HG03280 (cell line): ENCODE measurements around the gene STK32B.

Experiments used
- ATAC-seq: cut with Tn5 transposase; IDR thresholded peaks from one replicate; pipeline ENCODE4 v1.9.1; 2021; ENCODE audit warnings: mild to moderate bottlenecking, moderate library complexity; ENCODE audit not compliant: unreplicated experiment

The STK32B gene

DNA sequence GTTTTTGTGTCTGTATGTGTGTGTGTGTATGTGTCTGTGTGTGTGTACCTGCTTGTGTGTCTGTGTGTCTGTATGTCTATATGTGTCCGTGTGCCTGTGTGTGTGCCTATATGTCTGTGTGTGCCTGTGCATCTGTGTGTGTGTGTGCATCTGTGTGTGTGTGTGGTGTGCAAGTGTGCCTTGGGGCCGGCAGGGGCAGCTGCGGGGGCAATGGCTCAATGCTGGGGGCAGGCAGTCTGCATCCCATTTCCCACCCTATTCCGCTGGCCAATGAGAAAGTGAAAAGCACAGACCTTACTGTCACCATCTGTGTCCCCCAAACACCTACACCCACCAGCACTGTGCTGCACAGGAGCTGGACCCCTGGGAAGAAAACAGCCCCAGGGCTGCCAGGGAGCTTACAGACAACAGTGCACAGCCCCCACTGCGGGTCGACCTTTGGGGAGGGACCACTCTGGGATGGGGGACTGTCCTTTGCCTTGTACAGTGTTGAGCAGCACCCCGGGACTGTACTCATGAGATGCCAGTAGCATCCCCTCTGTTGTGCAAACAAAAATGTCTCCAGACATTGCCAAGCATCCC, 411.1 kb downstream of the STK32B start:
- no peak for ATAC-seq

GRCh38 chr4:5462896-5463295, 411.6 kb downstream of the STK32B start:
- ATAC-seq: no peak

DNA sequence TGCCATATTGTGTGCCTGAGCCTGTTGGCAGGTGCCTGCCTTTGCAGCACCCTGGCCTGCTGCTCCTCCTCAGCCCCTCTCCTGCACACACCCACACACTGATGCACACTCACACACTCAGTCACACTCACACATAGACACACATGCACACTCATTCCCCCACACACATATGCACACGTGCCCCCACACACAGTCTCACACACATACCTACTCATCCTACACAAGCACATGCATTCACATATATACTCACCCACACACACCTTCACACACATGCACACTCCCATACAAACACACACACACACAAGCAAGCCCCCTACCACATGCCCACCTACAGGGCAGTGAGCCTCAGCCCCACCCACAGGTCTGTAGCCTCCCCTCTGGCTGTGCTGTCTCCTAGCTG, 412.1 kb downstream of the STK32B start:
- no peak for ATAC-seq

DNA sequence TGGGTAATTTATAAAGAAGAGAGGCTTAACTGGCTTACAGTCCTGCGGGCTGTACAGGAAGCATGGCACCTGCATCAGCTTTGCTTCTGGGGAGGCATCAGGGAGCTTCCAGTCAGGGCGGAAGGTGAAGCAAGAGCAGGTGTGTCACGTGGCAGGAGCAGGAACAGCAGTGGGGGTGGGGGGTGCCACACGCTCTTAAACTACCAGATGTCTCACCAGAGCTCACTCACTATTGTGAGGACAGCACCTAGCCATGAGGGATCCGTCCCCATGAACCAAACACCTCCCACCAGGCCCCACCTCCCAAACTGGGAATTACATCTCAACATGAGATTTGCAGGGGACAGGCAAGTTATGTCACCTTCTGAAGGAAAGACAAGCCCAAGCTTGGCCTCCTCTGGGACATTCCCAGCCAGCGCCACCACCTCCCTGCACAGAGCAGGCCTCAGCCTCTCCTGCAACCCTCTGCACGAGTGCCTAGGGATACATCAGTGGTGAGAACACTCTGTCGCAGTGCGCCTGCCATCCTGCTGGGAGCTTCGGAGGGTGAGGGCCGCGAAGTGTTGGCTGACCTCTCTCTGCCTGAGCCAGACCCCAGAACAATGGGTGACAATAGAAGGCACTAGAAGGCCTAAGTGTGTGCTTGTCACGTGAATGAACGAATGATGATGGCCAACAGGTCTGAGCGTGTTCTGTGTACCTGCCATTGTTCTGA, 412.8 kb downstream of the STK32B start:
- ATAC-seq: no peak

- ATAC-seq: no peak
These were observed 414.2 kb downstream of the STK32B start for GRCh38 chr4:5465529-5465928.

- no peak for ATAC-seq
These were observed 414.7 kb downstream of the STK32B start for GRCh38 chr4:5465956-5466355.

GRCh38 chr4:5467111-5467510, 415.8 kb downstream of the STK32B start:
- ATAC-seq: no peak

DNA sequence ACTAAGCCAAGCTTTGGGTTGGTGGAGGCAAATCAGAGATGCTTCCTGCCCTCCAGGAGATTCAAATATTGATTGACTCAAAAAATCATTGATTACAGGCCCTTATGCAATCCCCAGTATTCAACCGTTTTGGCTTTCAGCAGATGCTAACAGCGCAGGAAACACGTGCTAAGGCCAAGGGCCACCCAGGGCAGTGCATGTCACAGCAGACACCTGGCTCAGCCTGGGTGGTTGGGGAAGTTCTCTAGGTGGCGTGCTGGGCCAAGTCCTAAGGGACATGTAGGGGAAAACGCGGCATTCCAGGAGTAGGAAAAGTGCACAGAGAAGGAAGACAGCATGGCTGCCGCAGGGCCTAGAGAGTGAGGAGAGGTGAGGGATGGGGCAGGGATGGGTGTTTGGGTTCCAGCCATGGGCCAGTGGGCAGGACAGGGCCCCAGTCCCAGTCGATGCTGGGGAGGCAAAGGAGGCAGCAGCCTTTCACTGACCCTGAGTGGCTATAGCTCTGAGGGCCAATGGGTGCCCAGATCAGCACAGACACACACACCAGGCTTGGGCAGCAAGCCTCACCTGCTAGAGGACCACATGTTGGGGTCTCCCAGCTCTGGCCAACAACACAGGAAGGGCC, 418.0 kb downstream of the STK32B start:
- ATAC-seq: no peak

DNA sequence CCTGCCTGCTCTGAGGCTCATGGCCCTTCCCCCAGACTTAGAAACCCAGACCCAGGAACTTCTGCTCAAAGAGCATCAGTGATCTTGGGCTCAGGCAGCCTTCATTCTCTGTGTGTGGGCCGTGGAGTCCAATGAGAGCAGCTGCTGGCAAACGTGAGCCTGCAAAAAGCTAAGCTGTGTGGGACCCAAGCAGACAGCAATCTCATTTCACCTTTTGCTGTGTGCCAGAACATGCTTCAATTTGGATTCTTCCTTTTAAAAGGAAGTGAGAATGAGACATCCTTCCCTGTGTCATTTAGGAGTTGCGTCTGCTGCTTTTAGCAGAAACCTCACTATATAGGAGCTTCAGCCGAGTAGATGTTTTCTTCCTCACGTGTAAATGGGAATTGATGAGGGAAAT, 418.6 kb downstream of the STK32B start:
- no peak for ATAC-seq

GRCh38 chr4:5470318-5471198, 419.3 kb downstream of the STK32B start:
- ATAC-seq: no peak

- ATAC-seq: no peak
These were observed 419.9 kb downstream of the STK32B start for GRCh38 chr4:5471206-5471605.

DNA sequence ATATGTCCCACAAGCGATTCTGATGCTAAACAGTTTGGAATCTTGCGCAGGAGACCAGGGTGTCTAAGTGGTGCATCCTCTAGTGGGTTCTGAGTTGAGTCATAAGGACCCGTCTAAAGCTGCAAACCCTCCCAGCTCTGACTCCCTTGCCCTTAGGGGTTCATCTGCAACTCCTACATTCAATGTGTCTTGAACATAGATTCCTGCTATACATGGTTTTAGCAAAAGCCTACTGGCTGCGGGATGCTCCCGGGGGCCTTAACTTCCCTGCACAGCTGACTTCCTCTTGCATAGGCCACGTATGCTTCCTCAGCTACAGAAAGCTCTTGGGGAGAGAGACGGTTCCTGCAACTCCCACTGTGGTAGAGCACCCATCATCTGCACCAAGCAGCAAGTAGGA, 420.4 kb downstream of the STK32B start:
- no peak for ATAC-seq

GRCh38 chr4:5472160-5472591, 420.9 kb downstream of the STK32B start:
- no peak for ATAC-seq

GRCh38 chr4:5473125-5473524, 421.8 kb downstream of the STK32B start:
- no peak for ATAC-seq

- ATAC-seq: no peak
These were observed 423.5 kb downstream of the STK32B start for GRCh38 chr4:5474756-5475155.

- ATAC-seq: no peak
These were observed 426.3 kb downstream of the STK32B start for GRCh38 chr4:5477613-5478012.

DNA sequence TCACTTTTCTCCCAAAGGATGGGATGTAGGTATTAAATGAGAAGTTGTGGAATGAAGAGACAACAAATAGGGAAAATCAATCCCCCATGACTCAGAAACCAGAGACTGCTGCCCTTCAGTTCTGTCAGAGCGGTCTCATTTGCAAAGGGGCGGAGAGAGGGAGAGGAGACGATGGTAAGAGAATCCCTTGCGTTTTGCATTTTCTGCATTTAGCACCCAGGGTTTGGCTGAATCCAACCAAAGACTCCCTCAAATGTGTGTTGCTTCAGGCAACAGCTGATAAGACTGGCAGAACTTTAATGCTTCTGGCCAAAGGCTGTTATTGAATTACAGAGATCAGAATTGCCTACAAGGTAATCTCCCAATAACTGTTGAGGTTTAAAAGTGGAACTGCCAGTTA, 426.9 kb downstream of the STK32B start:
- no peak for ATAC-seq

- no peak for ATAC-seq
These were observed 427.4 kb downstream of the STK32B start for GRCh38 chr4:5478697-5479096.

GRCh38 chr4:5479518-5480060, 428.3 kb downstream of the STK32B start:
- ATAC-seq: no peak

- no peak for ATAC-seq
These were observed 437.1 kb downstream of the STK32B start for GRCh38 chr4:5488413-5488812.

DNA sequence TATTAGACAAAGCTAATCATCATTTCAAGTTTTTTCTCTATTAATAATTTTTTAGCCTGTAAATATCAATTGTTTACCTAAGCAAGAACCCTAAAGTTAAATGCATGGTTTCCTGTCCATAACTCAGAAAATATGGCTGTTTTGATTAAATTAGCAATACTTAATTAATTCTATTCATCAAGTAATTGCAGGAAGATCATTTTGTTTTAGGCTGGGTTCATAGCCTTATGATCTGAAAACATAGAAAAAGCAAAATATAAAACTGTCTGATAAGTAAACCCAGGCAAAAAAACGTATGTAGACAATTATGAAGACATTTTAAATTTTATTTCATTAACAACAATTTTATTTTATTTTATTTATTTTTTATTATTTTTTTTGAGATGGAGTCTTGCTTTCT, 438.0 kb downstream of the STK32B start:
- no peak for ATAC-seq
